GM10266 (cell line): ENCODE data around the gene AIG1.

Experiments
- DNase-seq: peaks from one replicate; pipeline ENCODE4 v3.0.0; 2012; ENCODE audit errors: extremely low spot score
- CTCF ChIP-seq: IDR thresholded peaks from 2 replicates; pipeline ENCODE4 v1.5.1; 2012; ENCODE audit warnings: mild to moderate bottlenecking, low read depth; ENCODE audit not compliant: control insufficient read depth, insufficient read depth; ENCODE audit errors: missing control alignments

The AIG1 gene

DNA sequence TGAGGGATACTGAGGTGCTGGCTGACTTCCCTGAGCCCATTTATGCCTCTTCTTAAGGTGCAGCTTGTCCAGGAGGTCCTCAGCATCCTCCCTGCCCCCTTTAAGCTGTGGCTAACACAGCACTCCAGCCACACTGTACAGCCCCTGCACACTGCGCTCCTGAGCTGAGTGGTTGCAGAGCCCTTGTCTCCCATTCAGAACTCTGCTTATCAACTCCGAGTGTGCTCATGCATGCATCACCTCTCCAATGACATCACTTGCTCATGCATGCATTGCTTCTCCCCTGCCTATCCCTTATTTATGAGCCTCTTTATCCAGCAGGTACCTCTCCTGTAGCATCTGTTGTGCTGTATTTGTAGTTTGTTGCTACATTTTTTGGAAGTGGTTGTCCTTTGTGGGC lies 124.6 kb downstream of the AIG1 start:
- no peak for TF ChIP-seq CTCF
- DNase-seq: no peak

DNA sequence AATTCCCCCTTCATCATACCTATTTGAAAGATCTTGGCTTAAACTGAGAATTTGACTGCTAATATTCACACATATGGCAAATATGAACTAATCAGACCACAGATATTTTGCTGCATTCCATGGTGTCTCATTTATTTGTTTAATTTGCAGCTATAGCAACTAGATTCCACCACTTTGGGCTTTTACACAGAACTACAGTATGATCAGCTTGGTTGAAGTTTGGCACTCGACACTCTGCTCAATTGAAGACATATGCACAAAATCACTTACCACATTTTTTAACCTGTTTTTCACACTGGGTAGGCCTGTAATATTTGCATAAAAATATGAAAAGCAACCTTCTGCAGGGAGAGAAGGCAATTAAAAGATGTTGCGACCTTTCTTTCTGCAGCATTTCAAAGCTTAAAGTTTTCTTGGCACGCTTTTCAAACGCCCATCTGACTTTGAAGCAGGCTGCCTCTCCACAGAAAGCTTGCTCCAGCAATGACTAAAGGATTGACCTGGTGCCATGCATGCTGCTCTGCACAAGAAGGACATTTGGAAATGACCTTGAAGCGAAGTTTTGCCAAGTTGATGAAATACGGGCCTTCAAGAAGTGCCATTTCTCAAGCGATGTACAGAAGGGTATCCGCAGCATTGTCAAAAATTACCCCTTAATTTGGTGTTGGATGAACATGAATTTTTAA lies 126.7 kb downstream of the AIG1 start:
- no peak for DNase-seq
- TF ChIP-seq CTCF: no peak

GRCh38 chr6:143188292-143188691 lies 127.6 kb downstream of the AIG1 start:
- DNase-seq: no peak
- no peak for TF ChIP-seq CTCF

GRCh38 chr6:143191361-143191760 lies 130.7 kb downstream of the AIG1 start:
- TF ChIP-seq CTCF: no peak
- DNase-seq: no peak

GRCh38 chr6:143192766-143193165 lies 132.1 kb downstream of the AIG1 start:
- no peak for DNase-seq
- TF ChIP-seq CTCF: no peak

DNA sequence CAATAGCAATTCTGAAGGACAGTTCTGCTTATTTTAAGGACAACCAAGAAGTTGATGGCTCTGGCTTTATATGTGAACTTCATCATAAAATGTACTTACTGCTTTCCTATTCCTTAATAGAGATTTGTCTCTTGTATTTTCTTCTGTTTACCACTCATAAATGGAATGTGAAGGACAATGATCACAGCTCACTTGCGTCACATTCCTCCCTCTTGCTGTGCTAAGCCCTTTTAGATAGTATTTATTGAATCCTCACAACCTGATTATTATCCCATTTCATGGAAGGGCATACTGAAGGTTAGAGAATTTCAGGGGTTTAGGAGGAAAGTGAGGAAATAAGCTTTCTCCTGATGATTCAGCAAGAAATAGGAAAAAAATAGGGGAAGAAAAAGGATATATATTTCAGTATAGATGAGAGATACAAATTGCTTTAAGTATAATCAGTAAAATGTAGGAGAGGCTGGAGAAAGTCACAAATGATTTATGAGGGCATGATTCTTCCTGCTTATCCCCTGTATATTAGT lies 132.9 kb downstream of the AIG1 start:
- no peak for TF ChIP-seq CTCF

GRCh38 chr6:143194095-143194589 lies 133.5 kb downstream of the AIG1 start:
- no peak for DNase-seq

More for the DNA sequence above, 132.9 kb downstream of the AIG1 start:
- no peak for DNase-seq

More at GRCh38 chr6:143194095-143194589, 133.5 kb downstream of the AIG1 start:
- TF ChIP-seq CTCF: no peak
